SU-DHL-6 (cell line): ENCODE results near the gene TRIM13.

Experiments used
- H2AFZ ChIP-seq: fragments of 200-600 bp; sonication (generic); 2 replicates; pipeline ENCODE4 v1.6.1; 2014; ENCODE audit warnings: low read depth, mild to moderate bottlenecking, moderate library complexity, mixed read lengths, antibody characterized with exemption, low read length; ENCODE audit not compliant: severe bottlenecking
- H3F3A ChIP-seq: fragments of 200-600 bp; shearing (Covaris generic); 2 replicates; pipeline ENCODE4 v1.6.0; 2016; ENCODE audit warnings: antibody characterized with exemption, mild to moderate bottlenecking; ENCODE audit not compliant: insufficient read depth
- H3K27ac ChIP-seq: fragments of 200-600 bp; sonication (generic); 2 replicates; pipeline ENCODE4 v1.5.1; 2016; ENCODE audit warnings: low read depth, mild to moderate bottlenecking, low read length, moderate library complexity, mixed read lengths
- H3K27me3 ChIP-seq: fragments of 200-600 bp; sonication (generic), shearing (Covaris generic); 2 replicates; pipeline ENCODE4 v1.6.0; 2014; ENCODE audit warnings: mild to moderate bottlenecking, low read length
- H3K36me3 ChIP-seq: fragments of 200-600 bp; sonication (generic); 2 replicates; pipeline ENCODE4 v1.6.1; 2014; ENCODE audit warnings: mild to moderate bottlenecking, low read length, mixed read lengths
- H3K4me2 ChIP-seq: fragments of 300-600, 200-600 bp; shearing (Covaris generic), sonication (generic); 2 replicates; pipeline ENCODE4 v1.6.0; 2014; ENCODE audit warnings: low read length, low read depth, mild to moderate bottlenecking; ENCODE audit not compliant: poor library complexity, severe bottlenecking
- H3K4me3 ChIP-seq: fragments of 200-600 bp; sonication (generic); 2 replicates; pipeline ENCODE4 v1.5.1; 2014; ENCODE audit warnings: antibody characterized with exemption, low read length, mild to moderate bottlenecking, mixed read lengths; ENCODE audit not compliant: insufficient read depth, poor library complexity, severe bottlenecking
- H3K79me2 ChIP-seq: fragments of 200-600 bp; sonication (generic); 2 replicates; pipeline ENCODE4 v1.6.1; 2014; ENCODE audit warnings: mild to moderate bottlenecking, low read length, moderate library complexity; ENCODE audit not compliant: insufficient read depth
- H3K9ac ChIP-seq: fragments of 200-600 bp; sonication (generic); 2 replicates; pipeline ENCODE4 v1.7.0; 2014; ENCODE audit warnings: mild to moderate bottlenecking, low read length
- H3K9me2 ChIP-seq: fragments of 200-600 bp; sonication (generic); replicated peaks from 2 replicates; pipeline ENCODE4 v1.6.1; 2014; ENCODE audit warnings: low read length; ENCODE audit not compliant: insufficient read depth
- H3K9me3 ChIP-seq: fragments of 200-600 bp; sonication (generic); 2 replicates; pipeline ENCODE4 v1.6.1; 2014; ENCODE audit warnings: low read length, mixed read lengths; ENCODE audit not compliant: insufficient read depth
- H4K20me1 ChIP-seq: fragments of 200-600 bp; sonication (generic); 2 replicates; pipeline ENCODE4 v1.6.1; 2014; ENCODE audit warnings: low read depth, mild to moderate bottlenecking, antibody characterized with exemption, low read length, moderate library complexity, mixed read lengths
- CTCF ChIP-seq: fragments of 200-600 bp; sonication (generic); IDR thresholded peaks from one replicate; pipeline ENCODE4 v1.5.1; 2017; ENCODE audit warnings: antibody characterized with exemption, mild to moderate bottlenecking, low read length, moderate library complexity; ENCODE audit not compliant: insufficient read depth, poor library complexity, severe bottlenecking
- EZH2phosphoT487 ChIP-seq: fragments of 200-600 bp; sonication (generic), shearing (Covaris generic); conservative IDR thresholded peaks from 2 replicates; pipeline ENCODE4 v1.6.1; 2018; ENCODE audit warnings: mild to moderate bottlenecking, antibody characterized with exemption, low read length, moderate library complexity, mixed read lengths

Gene TRIM13

GRCh38 chr13:49975826-49976225 lies 21.0 kb upstream of the TRIM13 start:
- H3K4me3 ChIP-seq, result no peak overlapping the region
- no peaks in the 10 kb centered on the region for H3K27me3 ChIP-seq
- no peaks in the 10 kb centered on the region for H3K9me3 ChIP-seq
- TF ChIP-seq CTCF, result no peak
- H3K9me2 ChIP-seq, result no peaks in the 10 kb centered on the region
- H3K36me3 ChIP-seq, result no peaks in the 10 kb centered on the region
- no peak overlapping the region for H2AFZ ChIP-seq
- H3F3A ChIP-seq, result no peaks in the 10 kb centered on the region
- no peak overlapping the region for H3K27ac ChIP-seq
- no peak overlapping the region for H3K9ac ChIP-seq
- no peak overlapping the region for H3K4me2 ChIP-seq
- H3K79me2 ChIP-seq, result no peaks in the 10 kb centered on the region
- H4K20me1 ChIP-seq, result no peaks in the 10 kb centered on the region

GRCh38 chr13:49976314-49977258 lies 20.3 kb upstream of the TRIM13 start:
- no peak overlapping the region for H3K9ac ChIP-seq
- H3K27ac ChIP-seq, result no peak overlapping the region
- no peaks in the 10 kb centered on the region for H3F3A ChIP-seq
- no peak overlapping the region for H3K4me3 ChIP-seq
- no peaks in the 10 kb centered on the region for H3K9me2 ChIP-seq
- H3K79me2 ChIP-seq, result no peaks in the 10 kb centered on the region
- TF ChIP-seq CTCF (peak; percentile 89), EZH2phosphoT487 (no peak)
- no peaks in the 10 kb centered on the region for H4K20me1 ChIP-seq
- no peaks in the 10 kb centered on the region for H3K36me3 ChIP-seq
- H3K27me3 ChIP-seq, result no peaks in the 10 kb centered on the region
- H3K9me3 ChIP-seq, result no peaks in the 10 kb centered on the region
- H2AFZ ChIP-seq, result no peak overlapping the region
- no peak overlapping the region for H3K4me2 ChIP-seq

GRCh38 chr13:49977992-49978391 lies 18.9 kb upstream of the TRIM13 start:
- Histone ChIP-seq H3K9ac (no peak overlapping the region), H2AFZ (no peak overlapping the region), H3K27ac (no peak overlapping the region), H3K9me3 (no peaks in the 10 kb centered on the region), H3K4me3 (no peak overlapping the region), H3K79me2 (no peaks in the 10 kb centered on the region), H3K4me2 (no peak overlapping the region), H3K27me3 (no peaks in the 10 kb centered on the region), H3K9me2 (no peaks in the 10 kb centered on the region), H3F3A (no peaks in the 10 kb centered on the region), H3K36me3 (no peaks in the 10 kb centered on the region), H4K20me1 (no peaks in the 10 kb centered on the region)
- TF ChIP-seq EZH2phosphoT487 (no peak), CTCF (no peak)
